NCI-H146 treated with DMSO at 0.1 percent for 48 hours (cell line): ENCODE data around the gene HJV.
A peak's percentile ranks its signal among the peaks of the same experiment; 100 is the strongest.

ENCODE experiments used
- DNase-seq: peaks from one replicate; lab custom pipeline; 2025; ENCODE audit not compliant: unreplicated experiment; lab: John Stamatoyannopoulos, UW

HJV gene

DNA sequence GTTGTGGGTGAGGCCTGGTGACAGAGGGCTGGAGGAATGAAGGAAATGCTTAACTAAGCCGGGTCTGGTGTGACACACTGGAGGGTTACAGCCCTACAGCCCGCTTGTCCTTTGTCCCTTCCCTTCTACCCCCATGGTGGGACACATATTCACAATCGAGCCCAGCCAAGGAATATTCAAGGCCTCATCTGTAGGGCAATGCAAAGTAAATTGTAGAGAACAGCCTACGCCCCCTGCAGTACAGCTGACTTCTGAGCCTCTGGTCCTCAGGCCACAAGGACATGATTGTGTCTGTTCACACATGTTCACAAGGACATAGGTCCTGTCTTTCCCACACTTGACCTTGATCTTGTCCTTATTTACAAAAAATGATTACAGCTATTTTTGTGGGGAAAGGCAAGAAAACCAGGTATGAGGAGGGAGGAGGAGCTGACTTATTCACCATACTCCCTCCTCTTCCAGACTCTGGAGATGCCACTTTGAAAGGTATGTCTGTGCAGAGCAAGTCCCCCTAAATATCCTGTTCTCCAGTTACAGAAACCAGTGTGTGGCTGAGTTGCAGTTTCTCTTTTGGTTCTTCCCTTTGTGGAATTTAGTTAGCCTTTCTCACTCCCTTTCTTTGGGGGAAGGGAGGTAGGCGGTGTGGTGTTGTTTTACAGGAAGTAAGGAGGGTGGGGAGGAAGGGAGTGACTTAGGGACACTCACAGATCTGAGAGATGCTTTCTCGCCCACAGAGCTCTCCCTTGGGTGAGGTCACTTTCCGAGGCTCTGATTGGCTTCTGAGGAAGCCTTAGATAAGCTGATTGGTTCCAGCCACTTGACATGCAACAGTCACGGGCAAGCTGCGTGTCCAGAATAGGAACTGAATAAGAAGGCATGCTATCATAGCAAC is 42.4 kb downstream of the HJV start:
- peak; percentile 91 for DNase-seq

GRCh38 chr1:145978471-145978853 is 43.1 kb downstream of the HJV start:
- no peak for DNase-seq

- DNase-seq, result peak; percentile 63
Observed at GRCh38 chr1:145977486-145978470, 43.8 kb downstream of the HJV start.

DNA sequence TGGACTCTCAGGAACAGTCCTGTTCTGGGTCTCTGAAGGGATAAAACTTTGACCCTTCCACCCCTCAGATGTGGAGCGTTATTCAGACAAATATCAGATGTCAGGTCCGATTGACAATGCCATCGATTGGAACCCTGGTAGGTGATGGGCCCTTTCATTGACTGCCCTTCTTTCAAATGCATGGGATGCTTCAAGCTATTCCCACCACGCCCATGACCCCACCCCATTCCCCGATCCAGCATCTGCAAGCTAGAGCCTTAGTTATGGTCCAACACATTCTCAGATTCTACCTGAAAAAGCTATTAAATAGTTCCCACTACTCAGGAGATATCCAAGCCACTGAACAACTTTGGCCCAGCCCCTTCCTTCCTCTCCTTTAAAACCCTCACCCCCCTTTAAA is 44.5 kb downstream of the HJV start:
- no peak for DNase-seq

DNA sequence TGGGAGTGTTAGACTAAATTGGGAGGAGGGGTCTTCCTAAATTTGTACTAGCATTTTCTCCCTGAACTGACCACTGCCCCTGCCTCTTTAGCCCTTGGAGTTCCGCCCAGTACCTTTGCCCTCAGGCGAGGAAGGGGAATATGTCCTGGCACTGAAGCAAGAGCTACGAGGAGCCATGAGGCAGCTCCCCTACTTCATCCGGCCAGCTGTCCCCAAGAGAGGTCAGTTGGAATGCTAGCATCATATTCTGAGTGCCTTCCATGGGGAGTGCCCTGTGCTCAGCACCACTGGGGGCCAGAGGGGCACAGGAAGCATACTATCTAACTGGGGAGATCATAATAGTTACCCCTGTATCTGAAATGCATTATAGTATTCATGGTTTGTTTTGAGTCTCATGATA is 46.3 kb downstream of the HJV start:
- DNase-seq, result no peak

DNA sequence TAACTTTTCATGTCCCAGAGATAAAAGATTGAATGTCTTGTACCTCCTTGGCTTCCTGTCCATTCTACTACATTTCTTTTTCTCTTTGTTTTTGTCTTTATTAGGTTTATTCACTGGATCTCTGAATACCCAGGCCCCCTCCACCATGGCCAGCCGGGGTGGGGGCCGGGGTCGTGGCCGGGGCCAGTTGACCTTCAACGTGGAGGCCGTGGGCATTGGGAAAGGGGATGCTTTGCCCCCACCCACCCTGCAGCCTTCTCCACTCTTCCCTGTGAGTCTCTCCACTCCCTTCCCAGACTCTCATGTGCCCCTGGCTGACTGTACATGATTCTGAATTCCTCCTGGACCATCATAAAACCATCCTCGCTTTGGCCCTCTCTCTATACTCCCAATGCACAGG is 46.8 kb downstream of the HJV start:
- DNase-seq, result no peak

DNA sequence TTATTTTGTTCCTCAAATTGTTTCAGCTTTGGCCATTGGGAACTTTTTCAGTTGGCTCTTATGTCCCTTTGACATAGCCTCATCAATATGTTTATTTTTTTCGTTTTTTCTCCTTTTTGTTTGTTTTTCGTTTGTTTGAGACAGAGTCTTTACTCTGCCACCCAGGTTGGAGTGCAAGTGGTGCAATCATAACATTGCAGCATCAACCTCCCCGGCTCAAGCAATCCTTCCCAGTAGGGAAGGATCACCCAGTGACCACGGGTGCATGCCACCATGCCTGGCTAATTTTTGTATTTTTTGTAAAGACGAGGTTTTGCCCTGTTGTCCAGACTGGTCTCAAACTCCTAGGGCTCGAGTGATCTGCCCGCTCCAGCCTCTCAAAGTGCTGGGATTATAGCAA is 49.0 kb downstream of the HJV start:
- DNase-seq, result no peak
